NCI-H1436 (cell line): Measurements from ENCODE around the gene GRIK2.

Source experiments
- DNase-seq: peaks from one replicate; lab custom pipeline; 2025; lab: John Stamatoyannopoulos, UW

Gene GRIK2

DNA sequence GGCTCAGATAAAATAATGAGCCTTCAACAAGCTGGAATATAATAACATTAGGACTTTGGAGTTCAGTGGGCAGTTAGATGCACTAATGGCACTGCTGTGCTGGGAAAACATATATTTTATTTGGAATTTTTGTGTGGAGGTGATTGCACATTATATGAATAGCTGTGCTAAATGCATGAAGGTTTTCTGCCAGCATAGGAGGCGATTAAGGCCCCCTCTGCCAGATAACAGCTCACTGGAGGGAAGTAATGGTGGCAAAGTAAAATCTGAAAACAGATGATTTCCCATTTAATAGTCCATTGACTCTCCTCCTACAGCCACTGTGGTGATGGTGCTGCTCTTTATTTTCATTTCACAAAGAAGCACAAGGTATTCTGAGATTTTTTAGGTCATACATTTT lies 326.0 kb downstream of the GRIK2 start:
- no peak for DNase-seq

DNA sequence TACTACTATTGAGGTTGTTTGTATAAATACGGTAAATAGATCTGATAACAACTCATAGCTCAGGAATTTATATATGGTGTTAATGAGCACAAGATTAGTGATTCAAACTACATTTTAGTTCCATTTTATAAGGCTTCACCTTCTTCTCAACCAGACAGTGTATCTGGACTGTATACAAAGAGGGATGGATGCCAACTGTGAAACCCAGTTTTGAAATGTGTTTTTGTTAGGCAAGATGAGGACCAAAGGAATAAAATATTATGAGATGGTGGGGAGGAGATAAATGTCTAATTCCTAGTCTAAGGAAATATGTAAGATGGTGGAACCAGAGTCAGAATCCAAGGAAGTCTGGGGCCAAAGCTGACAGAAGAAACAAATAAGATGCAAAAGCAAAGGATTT lies 329.0 kb downstream of the GRIK2 start:
- no peak for DNase-seq

DNA sequence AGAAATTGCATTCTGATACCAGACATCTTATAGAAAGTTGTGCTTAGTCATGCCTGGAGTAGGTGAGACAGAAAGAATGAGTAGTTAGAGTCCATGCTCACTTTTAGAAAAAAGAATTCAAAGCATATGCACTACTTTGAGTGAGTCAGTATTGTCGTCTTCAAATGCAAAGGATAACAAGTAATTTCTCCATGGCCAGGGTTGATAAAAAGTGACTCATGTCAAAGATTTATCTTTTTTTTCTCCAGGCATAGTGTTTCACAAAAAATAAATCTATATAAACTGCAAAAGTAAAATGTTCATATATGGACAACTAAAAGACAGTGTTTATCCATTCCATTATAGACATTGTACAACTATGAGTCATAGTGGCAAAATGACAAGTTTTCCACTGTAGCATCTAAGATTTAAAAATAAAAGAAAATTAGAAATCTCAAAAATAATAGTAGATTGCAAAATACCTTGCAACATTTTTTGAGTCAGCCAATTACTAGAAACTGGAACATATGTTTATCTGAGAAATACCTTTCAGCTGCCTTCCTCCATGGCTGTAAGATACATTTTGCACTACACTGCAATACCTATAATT lies 329.6 kb downstream of the GRIK2 start:
- no peak for DNase-seq

DNA sequence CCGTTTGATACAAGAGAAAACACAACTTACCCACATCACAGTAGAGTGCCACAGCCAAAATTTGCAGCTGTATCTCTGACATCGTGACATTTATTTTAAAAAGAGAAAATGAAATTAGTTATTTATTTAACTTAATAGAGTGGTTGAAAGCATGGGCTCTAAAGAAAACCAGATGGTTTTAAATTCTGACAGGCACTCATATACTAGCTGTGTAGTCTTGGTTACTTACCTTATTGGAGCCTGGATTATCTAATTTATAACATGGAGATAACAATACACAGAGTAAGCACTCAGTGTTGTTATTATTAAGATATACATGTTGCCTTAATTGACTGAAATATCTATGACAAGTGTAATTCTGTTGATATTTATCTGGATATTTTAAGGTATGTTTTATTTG lies 334.9 kb downstream of the GRIK2 start:
- DNase-seq: no peak

DNA sequence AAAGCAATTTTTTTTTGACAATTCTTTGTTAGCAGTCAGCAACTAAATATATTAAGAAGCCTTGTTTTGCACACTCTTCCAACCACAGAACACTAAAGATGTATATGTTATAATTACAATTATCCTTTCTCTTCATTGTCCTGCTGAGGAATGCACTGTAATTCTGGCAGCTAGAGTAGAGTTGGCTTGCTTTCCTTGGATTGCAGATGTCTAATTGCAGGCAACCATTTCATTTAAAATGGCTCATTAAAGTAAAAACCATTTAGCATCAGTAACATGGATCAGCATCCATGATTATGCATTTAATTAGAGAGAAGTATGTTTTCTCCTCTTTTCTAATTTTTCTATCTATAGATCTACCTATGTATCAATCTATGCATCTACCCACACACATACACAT lies 335.4 kb downstream of the GRIK2 start:
- DNase-seq: no peak

DNA sequence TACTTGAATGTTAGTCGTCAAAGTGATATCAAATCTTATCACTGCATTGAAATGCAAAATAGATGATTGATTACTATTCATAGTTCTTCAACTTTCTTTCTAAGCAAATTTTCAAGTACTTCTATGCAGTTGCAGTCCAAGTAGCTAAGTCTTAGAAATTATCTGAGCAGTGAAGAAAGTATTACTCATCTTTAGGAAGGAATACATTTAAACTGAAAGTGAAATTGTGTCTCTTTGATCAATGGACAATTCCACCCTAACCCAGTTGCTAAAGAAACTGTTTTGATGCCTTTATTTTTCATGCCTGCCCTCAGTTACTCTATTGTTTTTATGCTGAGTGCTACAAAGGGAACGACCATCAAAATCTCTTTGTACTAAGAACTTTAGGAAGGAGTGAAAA lies 337.4 kb downstream of the GRIK2 start:
- no peak for DNase-seq

DNA sequence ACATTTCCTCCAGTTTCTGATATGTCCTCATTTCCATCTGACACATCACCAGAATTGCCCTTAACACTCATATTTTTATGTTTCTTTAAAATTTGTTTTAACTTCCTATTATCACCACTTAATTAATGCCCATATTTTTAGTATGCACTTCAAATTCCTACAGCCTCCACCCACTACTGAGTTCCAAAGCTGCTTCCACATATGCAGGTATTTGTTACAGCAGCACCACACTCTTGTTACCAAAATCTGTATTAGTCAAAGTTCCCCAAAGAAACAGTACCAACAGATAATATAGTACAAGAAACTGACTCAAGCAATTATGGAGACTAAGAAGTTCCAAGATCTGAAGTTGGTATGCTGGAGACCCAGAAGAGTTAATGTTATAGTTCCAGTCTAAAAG lies 340.4 kb downstream of the GRIK2 start:
- DNase-seq: no peak

DNA sequence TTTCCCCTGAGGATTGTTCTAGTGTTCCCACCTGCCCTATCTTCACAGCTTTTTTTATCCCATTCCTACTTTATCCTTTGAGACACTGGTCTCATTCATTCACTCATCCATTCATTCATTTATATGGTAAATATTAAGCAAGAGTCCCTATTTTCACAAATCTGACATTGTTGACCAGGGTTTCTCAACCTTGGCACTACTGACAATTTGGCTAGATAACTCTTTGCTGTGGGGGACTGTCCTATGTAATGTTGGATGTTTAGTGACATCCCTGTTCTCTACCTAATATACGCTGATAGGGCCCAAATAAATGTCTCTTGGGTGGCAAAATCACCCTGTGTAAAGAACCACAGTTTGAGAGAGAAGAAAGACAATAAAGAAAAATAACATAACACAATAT lies 345.0 kb downstream of the GRIK2 start:
- DNase-seq: no peak

DNA sequence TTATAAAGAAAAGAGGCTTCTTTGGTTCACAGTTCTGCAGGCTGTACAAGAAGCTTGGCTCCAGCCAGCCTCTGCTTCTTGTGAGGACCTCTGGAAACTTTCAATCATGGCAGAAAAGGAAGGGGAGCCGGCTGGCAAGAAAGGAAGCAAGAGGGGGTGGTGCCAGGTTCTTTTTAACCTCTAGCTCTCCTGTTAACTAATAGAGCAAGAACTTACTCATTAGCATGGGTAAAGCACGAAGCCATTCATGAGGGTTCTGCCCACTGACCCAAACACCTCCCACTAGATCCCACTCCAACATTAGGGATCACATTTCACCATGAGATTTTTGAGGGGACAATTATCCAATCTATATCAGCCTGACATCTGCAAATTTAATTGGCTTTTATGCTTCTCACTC lies 347.1 kb downstream of the GRIK2 start:
- no peak for DNase-seq

DNA sequence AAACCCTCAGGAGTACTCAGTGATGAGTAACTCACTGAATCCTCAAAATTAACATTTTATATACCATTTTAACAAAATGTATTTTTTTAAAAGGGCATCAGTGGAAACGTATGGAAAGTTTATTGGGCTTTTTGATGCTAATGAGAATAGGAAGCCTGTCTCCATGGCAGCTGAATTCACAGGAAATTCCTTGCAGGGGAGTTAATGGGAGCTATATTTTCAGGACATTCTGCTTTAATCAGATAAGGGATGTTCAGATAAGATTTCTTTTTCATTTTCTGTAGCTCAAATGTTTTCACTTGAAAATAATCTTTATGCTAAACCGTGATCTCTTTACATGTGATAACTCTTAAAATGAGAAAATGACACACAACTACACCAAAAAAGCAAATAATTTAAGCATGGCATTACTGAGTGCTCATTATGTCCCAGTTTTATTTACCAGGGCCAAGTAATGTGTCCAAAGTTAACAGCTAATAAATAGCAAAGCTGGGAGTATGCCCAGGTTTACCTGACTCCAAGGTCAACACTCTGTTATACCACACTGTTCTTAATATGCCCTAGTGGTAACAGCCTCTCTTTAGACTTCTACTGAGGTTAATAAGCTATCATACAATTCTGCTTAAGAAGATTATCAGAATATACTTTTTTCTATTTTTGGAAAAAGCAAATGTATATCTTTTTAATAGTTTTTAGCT lies 348.1 kb downstream of the GRIK2 start:
- no peak for DNase-seq

DNA sequence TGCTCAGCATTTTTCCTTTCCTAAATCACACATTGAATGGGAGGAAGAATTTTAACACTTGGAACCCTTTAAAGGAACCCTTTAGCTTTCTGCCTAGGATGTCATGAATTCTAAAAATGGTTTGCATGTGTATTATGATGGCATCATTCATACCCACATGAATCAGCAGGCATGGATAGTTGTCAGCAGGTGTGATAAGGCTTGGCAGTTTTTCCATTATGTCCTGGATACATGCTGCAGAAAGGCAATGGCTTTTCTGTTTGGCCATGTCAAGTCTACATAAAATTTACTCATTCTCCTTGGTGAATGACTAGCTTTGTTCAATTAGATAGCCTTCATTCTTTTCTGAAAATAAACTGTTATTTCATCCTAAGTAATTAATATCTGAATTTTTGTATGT lies 353.7 kb downstream of the GRIK2 start:
- no peak for DNase-seq

DNA sequence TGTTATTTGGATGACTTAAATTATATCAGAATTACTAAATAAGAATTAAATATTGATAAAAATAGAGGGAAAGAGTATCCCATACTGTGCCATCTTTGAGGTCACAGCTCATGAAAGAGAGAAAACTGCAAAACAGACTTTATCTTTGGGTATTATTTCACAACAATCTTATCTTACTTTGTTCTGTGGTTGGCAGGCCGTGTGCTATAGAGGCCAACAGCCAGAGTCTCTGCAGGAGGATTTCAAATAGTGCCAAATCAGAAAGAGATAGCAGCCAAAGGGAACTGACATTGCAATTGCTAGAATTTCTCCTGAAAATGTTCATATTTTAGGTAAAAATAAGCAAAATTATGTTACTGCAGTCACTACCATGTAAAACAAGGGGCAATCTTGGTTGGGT lies 354.2 kb downstream of the GRIK2 start:
- DNase-seq: no peak

DNA sequence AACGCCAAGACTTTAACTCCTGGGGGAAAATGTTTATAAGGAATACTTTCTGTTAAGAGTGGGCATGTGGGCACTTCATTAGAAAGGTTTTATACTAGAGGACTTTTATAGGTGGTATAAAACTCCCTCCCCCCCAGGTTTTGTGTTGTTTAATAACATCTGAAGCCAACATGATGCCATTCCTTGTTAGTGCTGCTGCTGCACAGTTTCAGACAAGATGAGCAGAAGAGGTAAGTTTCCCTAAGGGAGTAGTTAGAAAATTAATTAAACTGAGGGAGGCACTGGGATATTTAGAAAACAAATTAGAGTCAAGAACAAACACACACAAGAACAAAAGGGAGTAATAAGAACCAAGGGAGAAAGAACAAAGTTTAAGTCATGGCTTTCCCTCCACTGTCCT lies 362.4 kb downstream of the GRIK2 start:
- DNase-seq: no peak

DNA sequence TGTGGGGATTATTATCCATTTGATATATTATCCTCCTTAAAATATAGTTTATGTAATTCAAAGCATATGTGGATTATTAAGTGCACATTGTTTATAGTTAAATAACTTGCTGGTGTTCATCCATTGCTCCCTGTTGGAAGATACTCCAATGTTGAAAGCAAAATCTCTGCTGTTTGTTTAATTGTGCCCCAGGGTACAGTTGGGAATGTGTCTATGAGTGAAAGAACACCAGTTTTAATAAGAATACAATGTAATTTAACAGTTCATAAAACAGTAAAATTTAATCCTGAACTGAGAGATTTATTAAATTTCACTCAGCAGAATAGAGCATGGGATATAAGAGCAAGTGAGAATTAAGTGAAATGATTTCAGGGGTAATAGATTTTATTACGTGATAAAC lies 364.9 kb downstream of the GRIK2 start:
- DNase-seq: no peak

DNA sequence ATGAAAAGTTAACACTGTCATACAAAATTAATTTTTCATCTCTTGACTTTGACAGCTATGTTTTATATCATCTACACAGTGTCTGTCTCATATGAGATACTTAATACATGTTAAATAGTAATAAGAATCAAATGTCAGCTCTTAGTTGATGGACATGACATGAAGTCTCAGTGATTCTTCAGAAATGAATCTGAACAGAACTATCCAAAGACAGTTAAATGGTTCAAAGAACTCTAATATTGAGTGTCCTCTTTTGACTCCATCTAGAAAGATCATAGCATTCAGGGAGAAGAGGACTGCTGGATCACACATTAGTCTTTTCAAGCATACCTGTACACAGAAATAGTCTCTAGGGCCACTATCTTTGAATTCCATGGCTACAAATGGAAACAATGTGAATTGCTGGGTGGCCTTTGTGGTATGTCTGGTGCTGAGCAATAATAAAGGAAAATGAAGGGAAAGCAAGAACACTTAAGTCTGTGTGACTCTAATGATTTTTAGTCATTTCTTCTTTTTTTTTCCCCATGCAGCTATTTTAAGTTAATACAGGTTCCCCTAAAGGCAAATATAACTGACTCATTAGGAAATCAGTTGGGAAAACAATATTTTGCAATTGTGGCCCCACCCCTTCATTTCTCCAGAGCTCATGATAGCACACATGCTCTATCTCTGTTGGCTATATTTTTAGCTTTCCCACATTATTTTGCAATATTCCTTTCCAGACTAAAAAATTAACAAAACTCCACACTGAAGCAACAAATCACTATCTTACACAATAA lies 367.5 kb downstream of the GRIK2 start:
- no peak for DNase-seq

DNA sequence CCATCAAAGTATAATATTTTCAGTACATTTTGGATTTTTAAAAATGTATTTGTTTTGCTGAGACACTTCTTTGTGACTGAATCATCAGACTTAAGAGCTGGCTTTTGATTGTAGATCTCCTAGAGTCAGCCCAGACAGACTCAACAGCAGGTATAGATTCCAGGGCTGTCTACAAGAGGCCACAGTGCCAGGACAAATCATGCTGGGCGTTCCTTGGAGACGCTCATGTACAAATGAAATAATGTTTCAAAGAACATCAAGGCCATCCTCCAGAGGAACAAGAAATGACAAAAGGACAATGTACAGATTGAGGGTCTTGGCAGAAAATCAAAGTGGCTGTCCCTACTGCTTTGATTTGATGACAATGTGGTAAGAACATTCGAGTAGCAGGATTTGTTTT lies 369.3 kb downstream of the GRIK2 start:
- DNase-seq: no peak

DNA sequence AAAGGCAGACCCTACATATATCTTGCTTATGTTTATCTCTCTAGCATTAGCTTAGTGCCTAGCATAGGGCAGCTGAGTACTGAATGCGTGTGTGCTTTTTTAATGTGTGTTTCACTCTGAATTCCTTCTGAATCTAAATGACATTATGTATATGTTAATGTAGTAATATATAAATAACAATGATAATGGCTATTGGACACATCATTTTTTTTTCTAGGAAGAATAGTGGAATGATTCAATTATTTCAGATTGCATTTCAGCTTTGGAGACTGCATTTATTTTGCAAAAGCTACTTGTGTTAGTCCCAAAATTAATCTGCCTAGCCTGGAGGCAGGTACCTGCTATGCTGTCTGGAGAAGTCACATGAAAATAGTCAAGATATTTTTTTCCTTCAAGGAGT lies 371.8 kb downstream of the GRIK2 start:
- no peak for DNase-seq

DNA sequence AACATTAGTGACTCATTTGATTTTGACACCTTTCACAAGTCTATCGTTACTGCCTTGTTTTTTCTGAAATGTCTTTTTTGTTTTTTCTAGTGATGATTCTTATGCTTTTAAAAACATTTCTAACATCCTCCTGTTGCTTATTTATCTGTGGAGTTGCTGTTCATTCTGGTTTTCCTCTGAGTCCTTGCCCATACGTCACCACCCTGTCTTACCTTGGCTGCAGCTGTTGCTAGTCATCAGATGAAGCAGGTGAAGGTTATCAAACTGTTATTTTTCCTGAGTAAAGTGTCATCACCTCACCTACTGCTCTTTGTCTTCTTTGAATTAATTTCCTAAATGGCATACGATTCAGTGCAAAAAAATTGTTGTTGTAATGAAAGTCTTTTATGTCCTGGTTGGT lies 376.6 kb downstream of the GRIK2 start:
- DNase-seq: no peak

DNA sequence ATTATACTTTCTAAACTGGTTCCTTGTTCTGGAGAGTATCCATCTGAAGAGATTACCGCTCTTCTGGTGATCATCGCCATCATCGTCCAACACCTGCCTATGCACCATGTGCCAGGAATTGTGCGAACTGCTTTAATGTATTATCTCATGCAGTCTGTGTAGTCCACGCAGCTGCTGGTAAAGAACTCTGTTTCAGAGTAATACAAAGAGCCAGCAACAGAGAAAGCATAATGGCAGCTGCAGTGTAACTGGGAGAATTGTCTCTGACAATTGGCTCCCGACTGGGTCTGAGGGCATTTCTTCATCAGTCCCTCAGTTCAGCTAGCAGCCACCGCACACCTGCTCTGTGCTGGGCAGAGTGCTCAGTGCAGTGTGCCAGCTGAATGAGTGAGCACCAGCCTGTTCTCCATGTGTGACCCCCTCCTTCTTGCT lies 383.4 kb downstream of the GRIK2 start:
- no peak for DNase-seq

DNA sequence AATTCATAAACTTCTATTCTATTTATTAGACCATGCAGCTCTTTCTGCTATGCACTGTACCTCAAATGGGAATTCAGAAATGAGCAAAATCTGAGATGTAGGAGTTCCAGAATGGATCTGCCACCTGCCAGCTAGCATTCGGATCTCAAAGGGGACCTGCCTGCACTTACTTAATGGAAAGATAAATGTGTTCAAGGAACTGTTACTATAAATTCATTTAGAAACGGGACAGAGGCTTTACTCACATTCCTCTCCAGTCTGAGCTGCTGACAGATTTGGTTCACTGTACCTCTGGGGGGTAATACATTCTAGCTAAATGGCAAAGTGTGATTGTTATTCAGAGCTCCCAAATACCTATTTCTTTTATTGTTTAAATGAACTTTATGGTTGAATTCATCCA lies 384.1 kb downstream of the GRIK2 start:
- DNase-seq: no peak

DNA sequence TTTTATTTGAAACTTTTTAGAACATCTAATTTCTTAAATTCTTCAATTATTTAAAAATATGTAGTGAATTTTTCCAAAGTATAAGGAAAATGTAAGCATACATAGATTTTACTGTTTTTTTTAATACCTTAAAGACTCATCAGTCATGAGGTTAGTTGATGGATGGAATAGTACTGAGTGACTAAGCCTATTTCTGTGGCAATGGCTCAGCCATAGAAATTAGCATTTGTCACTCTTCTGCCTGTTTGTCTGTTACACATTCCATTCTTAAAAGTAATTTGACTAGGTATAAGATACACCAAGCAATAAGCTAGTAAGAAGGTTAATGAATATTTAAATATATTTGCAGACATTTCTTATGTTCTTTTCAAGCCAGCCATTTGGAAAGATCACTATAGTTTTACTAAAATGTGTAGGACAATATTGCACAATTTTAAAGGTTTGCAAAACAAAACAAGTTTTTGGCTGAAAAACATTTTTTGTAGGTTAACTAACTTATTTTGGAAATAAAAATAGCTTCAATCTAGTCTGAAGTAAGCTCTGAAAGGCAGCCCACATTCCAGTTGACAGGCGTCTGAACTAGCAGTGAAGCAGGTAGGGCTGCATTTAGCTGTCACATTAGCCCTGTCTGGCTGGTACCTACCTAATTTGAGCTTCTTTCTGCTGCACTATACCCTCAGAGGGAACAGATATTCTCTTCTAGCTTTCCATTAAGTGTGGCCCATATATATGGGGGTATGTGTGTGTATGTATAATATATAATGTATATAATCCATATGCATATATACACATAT lies 385.7 kb downstream of the GRIK2 start:
- DNase-seq: no peak

DNA sequence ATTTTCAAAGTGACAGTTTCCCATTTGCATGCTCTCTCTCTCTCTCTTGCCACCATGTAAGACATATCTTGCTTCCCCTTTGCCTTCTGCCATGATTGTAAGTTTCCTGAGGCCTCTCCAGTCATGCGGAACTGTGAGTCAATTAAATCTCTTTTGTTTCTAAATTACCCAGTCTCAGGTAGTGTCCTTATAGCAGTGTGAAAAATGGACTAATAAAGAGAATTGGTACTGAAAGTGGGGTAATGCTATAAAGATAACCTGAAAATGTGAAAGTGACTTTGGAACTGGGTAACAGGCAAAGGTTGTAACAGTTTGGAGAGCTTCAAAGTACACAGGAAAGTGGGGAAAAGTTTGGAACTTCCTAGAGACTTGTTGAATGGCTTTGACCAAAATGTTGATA lies 389.8 kb downstream of the GRIK2 start:
- no peak for DNase-seq

DNA sequence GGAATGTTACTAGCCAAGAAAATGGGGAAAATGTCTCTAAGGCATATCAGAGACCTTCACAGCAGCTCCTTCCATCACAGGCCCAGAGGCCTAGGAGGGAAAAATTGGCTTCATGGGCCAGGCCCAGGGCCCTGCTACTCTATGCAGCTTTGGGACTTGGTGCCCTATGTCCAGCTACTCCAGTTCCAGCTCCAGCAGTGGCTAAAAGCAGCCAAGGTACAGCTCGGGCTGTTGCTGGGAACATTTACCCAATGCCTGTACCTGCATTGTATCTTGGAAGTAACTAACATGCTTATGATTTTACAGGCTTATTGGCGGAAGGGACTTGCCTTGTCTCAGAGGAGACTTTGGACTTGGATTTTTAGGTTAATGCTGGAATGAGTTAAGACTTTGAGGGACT lies 390.6 kb downstream of the GRIK2 start:
- DNase-seq: no peak
